Cortex of kidney (tissue), 1 donor: ENCODE results near the gene ZBTB25.
"Not testable (repeated sequence)": the region's sequence is repeated elsewhere in the genome, so short reads cannot be mapped to it uniquely, and the experiment has no call there.

Experiments
- DNase-seq: peaks from one replicate; lab custom pipeline; 2025; lab: John Stamatoyannopoulos, UW

The ZBTB25 gene, protein sequence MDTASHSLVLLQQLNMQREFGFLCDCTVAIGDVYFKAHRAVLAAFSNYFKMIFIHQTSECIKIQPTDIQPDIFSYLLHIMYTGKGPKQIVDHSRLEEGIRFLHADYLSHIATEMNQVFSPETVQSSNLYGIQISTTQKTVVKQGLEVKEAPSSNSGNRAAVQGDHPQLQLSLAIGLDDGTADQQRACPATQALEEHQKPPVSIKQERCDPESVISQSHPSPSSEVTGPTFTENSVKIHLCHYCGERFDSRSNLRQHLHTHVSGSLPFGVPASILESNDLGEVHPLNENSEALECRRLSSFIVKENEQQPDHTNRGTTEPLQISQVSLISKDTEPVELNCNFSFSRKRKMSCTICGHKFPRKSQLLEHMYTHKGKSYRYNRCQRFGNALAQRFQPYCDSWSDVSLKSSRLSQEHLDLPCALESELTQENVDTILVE

GRCh38 chr14:64503434-64504309 lies at the start of gene ZBTB25:
Gene ZBTB25, minus strand, starts transcription at chr14:64503838. Its CDS starts 13,305 bp downstream, at chr14:64490533.
- DNase-seq, result no peak

GRCh38 chr14:64550621-64551333 lies 47.1 kb upstream of the ZBTB25 start:
- DNase-seq, result no peak

DNA sequence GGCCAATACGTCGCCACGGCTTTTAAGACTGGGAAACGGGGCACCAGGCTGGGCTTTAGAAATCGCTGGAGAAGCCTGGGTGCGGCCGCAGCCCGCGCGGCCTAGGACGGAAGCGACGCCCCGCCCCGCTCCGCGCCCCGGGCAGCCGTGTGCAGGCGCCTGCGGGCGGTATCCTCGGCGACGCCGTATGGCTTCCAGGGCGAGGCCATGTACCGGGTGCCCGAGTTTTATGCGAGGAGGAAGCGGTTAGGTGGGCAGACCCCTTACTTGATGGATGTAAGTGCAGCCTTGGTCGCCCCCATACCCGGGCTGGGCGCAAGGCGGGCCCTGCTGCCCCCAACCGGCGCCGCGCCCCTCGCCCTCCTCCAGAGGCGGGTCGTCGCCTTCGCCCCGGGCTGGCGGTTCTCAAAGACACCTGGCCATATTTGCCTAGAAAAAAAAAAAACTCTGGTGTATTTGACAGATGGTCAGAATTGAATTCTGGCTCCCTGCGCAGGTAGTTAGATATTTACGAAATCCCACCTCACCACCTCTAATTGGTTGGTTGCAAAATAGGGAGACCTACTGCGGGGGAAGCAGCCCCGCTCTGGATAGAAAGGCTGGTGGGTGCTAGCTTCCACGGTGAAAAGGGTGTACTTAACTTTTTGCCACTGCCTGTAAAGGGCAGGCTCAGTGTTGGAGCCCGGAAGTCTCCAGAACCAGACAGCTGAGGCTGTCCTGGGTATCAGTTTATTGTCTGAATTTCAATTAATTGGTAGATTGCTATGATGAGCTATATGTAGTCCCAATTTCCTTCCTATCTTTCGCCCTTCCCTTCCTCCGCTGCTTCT lies 46.4 kb upstream of the ZBTB25 start, which contains the start of gene PPP1R36:
Gene PPP1R36 (plus strand): TSS at position 171 of the 830 bp plus-strand sequence. CDS start 37 bp downstream, at position 208.
- DNase-seq, result no peak

DNA sequence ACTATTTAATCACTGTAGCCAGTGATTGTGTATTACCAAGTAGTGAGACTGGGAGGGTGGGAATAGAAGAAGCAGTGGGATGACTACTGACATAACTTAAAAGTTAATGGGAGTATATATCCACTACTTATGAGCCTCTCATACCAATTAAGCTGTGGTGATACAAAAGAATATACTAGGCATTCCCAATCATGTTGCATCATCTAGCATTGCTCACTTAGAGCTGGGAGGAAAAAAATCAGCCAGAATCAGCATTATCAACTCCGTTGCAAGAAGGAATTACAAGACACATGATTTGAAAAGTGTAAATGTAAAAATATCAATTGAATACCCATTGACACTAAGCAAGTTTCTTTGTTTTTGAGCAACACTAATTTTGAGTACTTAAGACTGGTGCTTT lies 45.4 kb upstream of the ZBTB25 start:
- DNase-seq, result no peak

- no peak for DNase-seq
Measured at GRCh38 chr14:64544607-64545312, 41.1 kb upstream of the ZBTB25 start.

- DNase-seq, result no peak
Measured at GRCh38 chr14:64542836-64543201, 39.2 kb upstream of the ZBTB25 start.

- DNase-seq, result no peak
Measured at GRCh38 chr14:64541972-64542835, 38.6 kb upstream of the ZBTB25 start.

DNA sequence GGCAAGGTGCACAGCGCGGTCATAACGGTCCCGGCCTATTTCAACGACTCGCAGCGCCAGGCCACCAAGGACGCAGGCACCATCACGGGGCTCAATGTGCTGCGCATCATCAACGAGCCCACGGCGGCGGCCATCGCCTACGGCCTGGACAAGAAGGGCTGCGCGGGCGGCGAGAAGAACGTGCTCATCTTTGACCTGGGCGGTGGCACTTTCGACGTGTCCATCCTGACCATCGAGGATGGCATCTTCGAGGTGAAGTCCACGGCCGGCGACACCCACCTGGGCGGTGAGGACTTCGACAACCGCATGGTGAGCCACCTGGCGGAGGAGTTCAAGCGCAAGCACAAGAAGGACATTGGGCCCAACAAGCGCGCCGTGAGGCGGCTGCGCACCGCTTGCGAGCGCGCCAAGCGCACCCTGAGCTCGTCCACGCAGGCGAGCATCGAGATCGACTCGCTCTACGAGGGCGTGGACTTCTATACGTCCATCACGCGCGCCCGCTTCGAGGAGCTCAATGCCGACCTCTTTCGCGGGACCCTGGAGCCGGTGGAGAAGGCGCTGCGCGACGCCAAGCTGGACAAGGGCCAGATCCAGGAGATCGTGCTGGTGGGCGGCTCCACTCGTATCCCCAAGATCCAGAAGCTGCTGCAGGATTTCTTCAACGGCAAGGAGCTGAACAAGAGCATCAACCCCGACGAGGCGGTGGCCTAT lies 37.8 kb upstream of the ZBTB25 start:
- DNase-seq, result no peak

DNA sequence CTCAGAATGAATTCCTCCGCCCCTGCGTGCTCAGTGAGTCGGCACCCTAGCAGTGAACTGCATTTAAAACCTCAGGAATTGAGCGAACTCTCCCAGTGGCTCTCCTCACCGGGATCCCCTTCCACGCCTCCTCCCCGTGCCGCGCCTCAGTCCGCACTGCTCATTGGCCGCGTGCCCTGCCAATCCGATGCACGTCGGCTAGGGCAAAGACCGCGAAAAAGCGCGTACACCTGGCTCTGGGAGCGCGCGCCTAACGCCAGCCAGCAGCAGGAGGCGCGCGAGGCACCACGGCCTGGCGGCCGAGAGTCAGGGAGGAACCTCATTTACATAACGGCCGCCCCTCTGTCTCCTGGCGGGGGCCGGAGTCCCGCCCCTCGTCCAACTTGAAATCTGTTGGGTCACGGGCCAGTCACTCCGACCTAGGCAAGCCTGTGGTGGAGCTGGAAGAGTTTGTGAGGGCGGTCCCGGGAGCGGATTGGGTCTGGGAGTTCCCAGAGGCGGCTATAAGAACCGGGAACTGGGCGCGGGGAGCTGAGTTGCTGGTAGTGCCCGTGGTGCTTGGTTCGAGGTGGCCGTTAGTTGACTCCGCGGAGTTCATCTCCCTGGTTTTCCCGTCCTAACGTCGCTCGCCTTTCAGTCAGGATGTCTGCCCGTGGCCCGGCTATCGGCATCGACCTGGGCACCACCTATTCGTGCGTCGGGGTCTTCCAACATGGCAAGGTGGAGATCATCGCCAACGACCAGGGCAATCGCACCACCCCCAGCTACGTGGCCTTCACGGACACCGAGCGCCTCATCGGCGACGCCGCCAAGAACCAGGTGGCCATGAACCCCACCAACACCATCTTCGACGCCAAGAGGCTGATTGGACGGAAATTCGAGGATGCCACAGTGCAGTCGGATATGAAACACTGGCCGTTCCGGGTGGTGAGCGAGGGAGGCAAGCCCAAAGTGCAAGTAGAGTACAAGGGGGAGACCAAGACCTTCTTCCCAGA lies 36.9 kb upstream of the ZBTB25 start, which contains the start of gene HSPA2:
Gene HSPA2 (plus strand): TSS at position 534 of the 995 bp plus-strand sequence. CDS start 109 bp downstream, at position 643.
- peak; percentile 49 for DNase-seq

DNA sequence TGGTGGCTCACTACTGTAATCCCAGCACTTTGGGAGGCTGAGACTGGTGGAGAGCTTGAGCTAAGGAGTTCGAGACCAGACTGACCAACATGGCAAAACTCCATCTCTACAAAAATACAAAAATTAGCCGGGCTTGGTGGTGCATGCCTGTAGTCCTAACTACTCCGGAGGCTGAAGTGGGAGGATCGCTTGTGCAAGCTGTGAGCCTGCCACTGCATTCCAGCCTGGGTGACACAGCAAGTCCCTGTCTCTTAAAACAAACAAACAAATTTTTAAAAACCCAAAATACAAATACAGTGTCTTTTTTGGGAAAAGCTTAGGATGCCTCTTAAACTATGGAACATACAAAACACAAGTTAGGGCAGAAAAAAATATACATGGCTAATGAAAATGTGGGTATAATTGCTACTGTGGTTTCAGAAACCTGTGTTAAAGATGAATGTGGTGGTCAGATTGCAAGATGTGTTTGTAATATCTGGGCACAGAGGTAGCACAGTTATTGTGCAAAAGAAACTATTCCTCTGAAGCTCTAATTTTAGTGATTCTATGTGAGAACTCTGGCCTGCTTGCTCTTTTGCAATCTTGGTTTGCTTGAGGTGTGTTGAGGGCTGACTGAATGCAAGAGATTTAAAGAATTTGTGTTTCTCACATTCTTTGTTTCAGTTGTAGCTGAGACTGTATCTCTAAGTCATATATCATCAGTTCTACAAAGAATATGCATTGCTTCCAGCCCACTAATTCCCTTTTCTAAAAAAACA lies 33.0 kb upstream of the ZBTB25 start:
- DNase-seq, result no peak

DNA sequence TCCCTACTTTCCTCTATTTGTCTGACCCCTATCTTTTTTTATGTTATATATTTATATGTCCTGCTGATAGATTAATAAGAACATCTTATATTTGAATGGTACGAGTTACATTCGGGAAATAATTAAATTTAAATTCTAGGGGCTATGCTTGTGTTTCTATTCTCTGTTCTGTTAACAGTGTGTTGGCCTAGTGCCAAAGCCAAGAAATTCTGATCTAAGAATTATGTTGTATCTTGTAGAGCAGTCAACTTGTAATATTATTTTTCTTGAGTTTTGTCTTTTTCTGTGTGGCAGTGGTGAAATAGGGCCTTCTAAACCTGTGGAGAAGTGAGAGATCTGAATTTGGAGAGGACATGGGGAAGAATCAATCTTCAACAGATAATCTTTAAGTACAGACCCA lies 27.9 kb upstream of the ZBTB25 start:
- no peak for DNase-seq

DNA sequence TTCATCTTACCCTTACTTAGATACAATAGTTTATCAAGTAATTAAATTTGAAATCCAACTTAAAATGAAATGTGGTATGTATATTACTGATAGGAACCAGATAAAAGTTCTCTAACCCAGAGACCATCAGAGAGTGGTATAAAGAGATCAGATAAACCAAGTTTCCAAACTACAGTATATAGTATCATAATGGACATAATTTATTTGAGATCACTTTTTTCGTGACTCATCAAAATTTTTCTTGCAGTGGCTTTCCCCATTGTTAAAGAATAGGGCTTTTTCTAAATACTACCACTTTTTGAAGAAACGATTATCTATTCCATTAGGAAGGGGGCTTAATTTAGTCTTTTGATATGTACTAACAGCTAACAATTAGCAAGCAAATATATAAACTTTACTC lies 21.7 kb upstream of the ZBTB25 start:
- no peak for DNase-seq

DNA sequence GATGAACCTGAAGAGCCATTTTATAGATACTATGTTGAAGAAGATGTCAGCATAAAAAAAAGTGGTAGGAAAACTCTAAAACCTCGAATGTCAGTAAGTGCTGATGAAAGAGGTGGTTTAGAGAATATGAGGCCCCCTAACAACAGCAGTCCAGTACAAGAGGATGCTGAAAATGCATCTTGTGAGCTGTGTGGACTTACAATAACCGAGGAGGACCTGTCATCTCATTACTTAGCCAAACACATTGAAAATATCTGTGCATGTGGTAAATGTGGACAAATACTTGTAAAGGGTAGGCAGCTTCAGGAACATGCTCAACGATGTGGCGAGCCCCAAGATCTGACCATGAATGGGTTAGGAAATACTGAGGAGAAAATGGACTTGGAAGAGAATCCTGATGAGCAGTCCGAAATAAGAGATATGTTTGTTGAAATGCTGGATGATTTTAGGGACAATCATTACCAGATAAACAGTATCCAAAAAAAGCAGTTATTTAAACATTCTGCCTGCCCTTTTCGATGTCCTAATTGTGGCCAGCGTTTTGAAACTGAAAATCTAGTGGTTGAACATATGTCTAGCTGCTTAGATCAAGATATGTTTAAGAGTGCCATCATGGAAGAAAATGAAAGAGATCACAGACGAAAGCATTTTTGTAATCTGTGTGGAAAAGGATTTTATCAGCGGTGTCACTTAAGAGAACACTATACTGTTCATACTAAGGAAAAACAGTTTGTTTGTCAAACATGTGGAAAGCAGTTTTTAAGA lies 19.1 kb upstream of the ZBTB25 start:
- DNase-seq, result no peak

- no peak for DNase-seq
Measured at GRCh38 chr14:64520699-64521098, 17.1 kb upstream of the ZBTB25 start.

DNA sequence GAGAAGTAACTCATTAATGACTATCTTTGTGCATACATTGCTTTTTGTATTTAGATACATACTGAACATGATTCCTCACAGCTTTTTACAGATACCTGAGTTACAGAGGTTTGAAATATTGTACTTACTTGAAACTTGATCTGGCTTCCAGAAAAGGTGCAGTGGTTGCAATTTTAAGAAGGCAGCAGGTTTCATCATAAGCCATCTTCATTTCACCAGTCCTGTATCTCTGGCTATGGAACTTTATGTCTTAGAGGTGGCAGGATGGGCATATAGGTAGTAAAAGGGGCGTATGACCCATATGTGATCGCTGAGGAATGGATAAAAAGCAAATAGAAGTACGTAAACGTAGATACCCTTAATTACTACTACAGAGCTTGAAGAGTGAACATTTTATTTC lies 14.6 kb upstream of the ZBTB25 start:
- no peak for DNase-seq

DNA sequence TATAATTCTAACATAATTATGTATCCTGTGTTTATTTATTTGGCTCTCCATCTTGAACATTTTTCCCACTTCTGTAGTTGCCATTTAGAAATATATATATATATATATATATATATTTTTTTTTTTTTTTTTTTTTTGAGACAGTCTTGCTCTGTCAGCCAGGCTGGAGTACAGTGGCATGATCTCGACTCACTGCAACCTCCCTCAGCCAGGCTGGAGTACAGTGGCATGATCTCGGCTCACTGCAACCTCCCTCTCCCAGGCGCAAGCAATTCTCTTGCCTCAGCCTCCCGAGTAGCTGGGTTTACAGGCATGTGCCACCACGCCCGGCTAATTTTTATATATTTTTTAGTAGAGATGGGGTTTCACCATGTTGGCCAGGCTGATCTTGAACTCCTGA lies 14.0 kb upstream of the ZBTB25 start:
- DNase-seq, result not testable (repeated sequence)
